Jurkat, Clone E6-1 (cell line): ENCODE data around the gene IGF1R.

Experiments used
- DNase-seq: peaks from one replicate; pipeline ENCODE4 v3.0.0-alpha.2; 2011; ENCODE audit warnings: low read depth, low spot score
- H3K4me3 ChIP-seq: 2 replicates; pipeline ENCODE4 v1.5.1; 2011; ENCODE audit warnings: mild to moderate bottlenecking, low read length, control low read depth, moderate library complexity

IGF1R gene

DNA sequence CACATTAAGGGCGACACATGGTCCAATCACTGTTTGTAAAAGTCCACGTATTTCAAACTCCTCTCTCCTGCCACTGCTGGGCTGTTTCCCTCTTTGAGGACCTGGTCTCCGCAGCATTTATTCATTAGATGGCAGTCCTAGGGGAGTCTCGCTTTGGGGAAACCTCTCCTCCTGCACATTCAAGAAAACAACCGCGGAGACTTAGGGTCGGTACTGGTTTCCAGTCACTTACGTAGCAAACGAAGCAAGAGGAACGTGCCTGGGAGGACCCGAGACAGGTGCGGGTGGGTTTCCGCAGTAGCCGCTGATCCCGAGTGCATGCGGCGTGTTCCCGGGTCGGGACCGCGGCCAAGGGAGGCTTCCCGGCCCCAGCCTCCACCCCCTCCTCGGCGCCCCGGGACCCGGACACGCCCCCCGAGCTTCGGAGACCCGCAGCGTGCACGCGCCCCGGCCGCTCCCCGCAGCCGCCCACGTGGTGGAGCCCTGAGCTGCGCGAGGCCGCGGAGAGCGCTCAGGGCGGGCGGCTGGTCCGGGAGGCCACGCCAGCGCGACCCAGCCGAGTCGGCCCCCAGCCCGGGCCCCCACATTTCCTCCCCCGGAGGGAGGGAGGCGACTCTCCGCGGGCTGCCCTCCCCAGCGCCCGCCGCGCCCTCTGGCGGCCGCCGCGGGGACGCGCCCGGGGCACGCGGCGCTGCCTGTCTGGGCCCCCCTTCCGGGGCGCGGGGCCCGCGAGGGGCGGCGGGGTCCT is 1.1 kb upstream of the IGF1R start:
- DNase-seq, result no peak
- peak overlapping the region; percentile 61 for H3K4me3 ChIP-seq

DNA sequence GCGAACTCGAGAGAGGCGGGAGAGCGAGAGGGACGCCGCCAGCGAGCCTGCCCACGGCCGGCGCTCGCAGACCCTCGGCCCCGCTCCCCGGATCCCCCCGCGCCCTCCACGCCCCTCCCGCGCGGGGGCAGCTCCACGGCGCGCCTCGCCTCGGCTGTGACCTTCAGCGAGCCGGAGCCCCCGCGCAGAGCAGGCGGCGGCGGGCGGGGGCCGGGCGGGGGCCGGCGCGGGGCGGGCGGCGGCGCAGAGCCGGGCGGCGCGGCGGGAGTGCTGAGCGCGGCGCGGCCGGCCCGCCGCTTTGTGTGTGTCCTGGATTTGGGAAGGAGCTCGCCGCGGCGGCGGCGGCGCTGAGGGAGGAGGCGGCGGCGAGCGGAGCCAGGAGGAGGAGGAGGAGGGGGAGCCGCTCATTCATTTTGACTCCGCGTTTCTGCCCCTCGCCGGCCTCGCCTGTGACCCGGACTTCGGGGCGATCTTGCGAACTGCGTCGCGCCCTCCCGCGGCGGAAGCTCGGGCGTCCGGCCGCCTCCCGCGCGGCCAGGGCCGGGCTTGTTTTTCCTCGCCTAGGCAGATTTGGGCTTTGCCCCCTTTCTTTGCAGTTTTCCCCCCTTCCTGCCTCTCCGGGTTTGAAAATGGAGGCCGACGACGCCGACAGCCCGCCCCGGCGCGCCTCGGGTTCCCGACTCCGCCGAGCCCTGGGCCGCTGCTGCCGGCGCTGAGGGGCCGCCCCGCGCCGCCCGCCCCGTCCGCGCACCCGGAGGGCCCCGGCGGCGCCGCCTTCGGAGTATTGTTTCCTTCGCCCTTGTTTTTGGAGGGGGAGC is 524 bp downstream of the IGF1R start:
- H3K4me3 ChIP-seq, result peak overlapping the region; percentile 57
- DNase-seq, result no peak

DNA sequence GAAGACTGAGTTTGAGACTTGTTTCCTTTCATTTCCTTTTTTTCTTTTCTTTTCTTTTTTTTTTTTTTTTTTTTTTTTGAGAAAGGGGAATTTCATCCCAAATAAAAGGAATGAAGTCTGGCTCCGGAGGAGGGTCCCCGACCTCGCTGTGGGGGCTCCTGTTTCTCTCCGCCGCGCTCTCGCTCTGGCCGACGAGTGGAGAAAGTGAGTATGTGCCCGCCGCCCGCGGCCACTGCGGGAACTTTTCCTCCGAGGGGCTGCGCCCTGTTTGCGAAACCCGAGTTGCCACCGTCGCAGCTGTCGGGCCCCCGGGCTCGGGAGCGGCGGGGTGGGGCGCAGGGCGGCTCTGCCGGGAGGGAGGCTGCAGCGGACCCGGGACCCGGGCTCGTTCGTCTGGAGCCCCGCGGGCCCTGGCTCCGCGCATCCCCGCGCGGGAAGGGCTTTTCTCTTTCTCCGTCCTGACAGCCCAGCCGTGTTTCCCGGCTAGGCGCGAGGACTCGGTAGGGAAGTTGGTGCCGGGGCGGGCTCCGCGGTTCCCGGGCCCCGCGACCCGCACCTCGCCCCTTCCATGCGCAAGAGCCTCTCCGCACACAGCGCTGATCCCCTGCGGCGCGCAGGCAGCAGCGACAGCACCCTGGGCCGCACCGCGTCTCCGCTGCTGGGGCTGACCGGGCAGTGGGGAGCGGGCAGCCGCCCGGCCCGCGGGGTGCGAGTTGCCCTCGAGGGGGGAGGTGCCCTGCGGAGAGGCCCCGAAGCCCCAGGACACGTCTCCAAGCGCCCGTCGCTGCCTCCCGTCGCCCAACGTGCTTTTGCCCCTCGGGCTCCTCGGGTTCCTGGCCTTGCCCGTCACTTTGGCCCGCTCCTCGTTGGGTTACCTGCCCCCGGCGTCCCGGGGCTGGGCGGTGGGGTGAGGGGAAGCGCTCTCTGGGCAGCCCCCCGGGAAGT is 1.4 kb downstream of the IGF1R start:
- H3K4me3 ChIP-seq, result peak overlapping the region; percentile 57
- DNase-seq, result no peak

DNA sequence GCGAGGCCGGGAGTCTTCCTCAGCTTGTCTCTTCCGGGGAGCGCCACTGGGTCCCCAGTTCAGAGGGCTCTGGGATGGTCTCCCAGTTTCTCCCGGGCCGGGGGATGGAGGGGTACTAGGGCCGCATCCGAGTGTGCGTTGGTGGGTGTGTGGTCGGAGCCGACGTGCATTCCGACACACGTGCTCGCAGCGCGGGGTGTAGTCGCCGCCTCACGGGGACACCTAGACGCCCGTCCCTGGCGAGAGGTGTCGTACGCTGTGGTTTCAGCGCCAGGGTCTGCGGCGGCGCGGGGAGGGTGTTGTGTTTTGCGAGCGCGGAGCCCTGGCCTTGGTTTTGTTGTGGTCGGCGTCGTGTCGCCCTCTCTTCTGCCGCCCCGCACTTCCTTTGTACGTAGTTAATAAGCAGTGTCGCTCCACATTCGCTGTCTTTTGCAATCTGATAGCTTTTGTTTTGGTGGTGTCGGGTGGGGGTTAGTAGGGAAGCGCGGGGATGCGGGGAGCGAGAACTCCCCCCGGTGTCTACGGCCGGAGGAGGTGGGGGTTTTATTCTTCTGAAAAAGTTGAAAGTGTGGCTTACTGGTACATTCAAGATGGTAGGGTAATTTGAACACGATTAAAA is 2.2 kb downstream of the IGF1R start:
- no peak for DNase-seq

DNA sequence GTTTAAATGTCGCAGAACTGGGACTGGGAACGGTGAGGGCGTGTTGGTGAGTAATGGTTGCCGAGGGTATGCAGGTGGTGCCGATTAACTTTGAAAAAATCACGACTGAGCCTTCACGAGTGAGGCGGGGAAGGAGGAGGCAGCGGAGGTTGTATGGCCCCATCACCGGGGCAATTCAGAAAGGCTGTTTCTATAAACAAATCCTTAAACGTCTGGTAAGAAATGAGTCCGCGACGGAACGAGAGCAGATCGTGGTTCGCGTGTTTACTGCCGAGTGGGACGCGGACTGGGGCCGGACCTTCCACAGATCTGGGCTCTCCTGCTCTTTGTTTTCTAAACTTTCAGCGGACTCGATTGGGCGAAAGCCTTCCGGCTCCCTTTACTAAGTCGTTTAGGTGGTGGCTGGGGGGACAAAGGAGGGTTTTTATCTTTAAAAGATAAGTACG is 2.7 kb downstream of the IGF1R start:
- no peak overlapping the region for H3K4me3 ChIP-seq
- DNase-seq, result no peak

More for the DNA sequence above, 2.2 kb downstream of the IGF1R start:
- H3K4me3 ChIP-seq, result peak overlapping the region; percentile 57

DNA sequence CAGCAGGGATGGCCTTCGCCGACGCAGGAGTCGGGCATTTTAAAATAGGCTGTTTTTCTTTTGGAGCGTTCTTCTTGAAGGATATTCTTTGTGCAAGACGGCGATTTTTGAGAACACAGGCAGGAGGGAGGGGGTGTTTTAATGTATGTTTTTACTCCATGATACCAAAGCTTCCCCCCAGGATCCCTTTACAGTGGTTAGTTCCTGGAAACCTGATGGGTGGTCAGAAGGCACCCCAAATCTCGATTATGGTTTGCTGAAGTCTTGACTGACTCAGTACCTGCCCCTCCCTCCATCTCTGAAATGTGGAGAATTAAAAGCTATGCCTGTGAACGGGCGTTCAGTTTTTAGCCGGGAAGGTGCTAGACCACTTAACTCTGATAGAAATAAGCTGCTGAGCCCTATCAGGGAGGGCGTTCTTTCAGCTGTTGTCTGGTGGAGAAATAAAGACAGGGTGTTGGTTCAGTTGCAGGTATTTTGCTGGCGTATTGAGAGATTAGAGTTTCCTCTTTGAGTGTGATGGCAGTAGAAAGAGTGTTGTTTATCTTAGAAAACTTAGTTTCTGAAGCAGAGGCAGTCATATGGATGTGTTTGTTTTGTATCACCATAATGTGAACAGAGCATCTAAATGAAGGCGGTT is 3.4 kb downstream of the IGF1R start:
- no peak overlapping the region for H3K4me3 ChIP-seq
- DNase-seq, result no peak

DNA sequence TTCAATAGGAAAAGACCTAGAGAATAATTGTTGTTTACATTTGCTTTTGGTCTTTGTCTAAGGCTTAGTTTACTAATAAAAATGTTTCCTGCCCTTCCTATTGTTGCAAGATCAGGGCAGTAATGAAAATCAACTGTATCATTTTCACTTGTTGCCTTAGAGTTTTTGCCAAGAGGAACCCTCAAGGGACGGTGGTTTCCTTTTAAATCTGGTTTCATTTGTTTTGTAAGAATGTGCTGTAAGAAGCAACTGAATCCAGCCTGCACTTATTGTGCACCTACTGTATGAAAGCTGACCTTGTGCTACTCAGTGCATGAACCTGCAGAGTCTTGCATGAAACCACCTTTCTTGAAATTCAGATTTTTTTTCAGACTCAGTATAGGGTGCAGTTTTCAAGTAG is 5.3 kb downstream of the IGF1R start:
- DNase-seq, result no peak
- no peak overlapping the region for H3K4me3 ChIP-seq

DNA sequence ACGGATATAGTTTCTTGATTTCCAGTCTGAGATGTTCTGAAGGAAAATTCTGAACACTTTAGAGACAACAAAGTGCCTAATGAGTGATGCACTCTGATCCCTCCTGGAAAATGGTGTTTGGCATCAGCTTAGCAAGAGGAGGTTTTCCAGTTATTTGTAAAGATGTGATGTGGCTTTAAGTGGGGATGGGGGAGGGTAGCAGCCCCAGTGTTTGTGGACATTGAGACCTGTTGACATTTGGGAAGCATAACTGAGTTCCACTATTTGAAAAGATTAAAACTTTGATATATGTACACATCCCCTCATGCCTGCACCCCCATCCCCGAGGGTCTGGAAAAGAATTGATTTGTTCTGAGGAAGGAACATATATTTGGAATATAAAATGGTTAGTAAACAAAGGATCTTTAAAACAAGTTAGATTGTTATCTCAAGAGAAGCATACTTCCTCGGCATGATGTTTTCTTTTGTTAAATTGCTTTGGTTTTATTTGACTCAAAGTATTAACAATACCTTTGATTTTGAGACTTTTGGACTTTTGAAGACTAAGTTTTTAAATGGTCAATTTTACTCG is 6.5 kb downstream of the IGF1R start:
- no peak for DNase-seq
- no peak overlapping the region for H3K4me3 ChIP-seq

DNA sequence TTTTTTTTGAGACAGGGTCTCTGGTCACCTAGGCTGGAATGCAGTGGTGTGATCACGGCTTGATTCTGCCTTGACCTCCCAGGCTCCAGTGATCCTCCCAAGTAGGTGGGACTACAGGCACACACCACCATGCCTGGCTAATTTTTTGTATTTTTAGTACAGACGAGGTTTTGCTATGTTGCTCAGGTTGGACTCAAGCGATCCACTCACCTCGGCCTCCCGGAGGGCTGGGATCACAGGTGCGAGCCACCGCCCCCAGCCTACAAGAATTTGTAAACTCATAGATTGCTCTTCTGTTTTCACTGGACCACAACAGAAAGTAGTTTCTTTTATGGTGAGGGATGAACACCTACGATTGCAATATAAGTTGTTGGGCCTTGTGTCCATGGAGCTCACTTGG is 7.4 kb downstream of the IGF1R start:
- DNase-seq, result no peak
- no peak overlapping the region for H3K4me3 ChIP-seq

DNA sequence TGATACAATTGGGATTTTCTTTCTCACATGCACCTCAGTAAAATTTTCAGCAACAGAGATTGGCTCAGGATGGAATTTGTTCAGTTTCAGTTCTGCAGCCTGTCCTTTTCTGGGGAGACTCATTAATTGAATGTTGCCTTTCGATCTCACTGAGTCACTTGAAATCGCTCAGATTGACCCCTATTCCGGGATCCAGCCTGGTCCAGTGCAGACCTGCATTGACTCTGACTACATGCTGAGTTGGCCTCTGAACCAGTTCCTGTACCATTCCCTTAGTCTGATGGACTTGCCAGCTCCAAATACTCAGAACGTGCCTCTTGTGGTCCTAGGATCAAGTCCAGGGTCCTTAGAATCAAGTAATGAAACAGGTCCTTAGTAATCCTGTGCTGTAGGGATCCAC is 9.4 kb downstream of the IGF1R start:
- DNase-seq, result no peak
- H3K4me3 ChIP-seq, result no peak overlapping the region

DNA sequence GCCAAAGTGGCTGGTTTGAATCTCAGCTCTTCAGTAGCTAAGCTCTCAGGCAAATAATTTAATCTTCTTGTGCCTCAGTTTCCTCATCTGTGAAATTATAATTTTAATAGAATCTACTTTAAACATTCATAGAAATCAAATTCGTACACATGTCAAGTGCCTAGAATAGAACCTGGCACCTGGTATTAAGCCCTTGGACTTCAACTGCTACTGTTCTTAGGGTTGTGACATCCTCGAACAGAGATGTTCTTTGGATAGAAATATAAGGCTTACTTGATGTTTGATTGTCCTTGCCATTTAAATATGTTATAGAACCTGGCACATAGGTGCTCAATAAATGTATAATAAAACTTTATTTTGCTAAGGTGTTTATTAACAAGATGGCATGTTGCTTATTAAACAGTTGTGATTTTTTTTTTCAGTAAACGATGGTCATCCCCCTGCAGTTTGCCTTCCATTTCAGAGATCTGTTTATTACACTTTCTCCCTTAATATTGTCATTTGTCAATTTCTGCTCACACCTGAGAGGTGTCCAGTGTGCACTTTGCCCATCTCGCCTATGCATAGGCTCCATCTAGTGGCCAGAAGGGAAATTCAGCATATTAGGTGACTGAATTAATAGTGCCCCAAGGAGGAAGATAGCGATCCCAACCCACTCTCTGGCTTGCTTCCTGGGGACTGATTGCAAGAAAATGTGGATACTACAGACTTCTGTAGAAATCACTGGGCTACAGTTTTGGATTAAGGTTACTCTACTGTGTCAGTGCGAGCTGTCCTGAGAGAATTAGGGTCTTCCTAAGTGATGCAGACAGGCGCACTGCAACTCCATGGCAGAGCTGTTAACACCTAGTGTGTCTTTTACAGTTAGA is 10.7 kb downstream of the IGF1R start:
- no peak overlapping the region for H3K4me3 ChIP-seq
- DNase-seq, result no peak

DNA sequence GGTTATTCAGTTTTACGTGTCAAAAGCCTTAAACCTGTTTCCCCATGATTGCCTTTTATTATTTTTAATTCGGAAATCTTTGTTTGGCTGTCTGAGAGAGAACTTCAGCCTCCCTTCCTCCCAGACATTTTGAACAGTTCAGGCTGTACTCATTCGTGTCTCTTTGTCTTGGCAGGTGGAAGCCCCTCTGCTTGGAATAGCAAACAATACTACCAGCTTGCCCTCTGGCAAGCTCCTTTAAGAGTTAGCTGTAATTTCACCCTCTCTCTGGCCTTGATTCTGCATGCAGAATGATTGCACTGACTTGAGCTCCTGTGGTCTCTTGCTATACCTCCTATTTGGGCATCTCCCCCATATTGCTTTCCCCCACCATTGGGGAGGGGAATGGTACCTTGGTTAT is 11.7 kb downstream of the IGF1R start:
- H3K4me3 ChIP-seq, result no peak overlapping the region
- DNase-seq, result no peak

DNA sequence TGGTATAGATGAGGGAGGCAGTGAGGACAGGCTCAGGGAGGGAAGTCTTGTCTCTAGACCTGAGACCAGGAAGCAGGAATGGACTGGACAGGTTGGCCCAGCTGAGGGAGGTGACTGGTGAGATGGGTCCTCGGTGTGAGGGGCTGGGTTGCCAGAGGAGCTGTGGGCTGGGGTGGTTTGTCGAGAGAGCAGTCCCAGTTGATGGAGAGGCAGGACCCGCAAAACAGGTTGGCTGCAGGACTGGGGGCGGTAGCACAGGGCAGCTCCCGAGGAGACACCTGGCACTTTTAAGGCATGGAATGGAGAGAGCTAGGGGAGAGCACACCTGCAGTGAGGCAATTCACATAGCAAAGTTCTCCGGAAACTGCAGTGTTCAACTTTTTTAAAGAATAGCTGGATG is 14.7 kb downstream of the IGF1R start:
- DNase-seq, result no peak
- no peak overlapping the region for H3K4me3 ChIP-seq

DNA sequence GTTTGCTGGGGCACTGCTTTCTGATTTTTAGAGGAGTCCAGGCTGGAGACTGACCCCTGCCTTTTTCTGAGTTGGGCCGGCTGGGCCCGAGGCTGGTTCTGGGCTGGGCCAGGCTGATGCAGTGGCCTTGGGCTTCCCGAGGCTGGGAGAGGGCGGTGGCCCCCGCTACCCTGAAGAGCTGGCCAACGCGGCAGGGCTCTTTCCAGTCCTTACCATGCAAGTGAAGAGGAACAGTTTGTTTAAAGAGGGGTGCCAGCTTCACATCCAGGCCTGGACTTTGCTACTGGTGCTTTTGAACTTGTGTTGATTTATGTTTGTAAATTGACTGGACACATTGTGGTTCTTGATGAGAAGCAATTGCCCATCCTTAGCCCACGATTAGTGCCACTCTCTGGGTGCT is 15.3 kb downstream of the IGF1R start:
- DNase-seq, result no peak
- no peak overlapping the region for H3K4me3 ChIP-seq

DNA sequence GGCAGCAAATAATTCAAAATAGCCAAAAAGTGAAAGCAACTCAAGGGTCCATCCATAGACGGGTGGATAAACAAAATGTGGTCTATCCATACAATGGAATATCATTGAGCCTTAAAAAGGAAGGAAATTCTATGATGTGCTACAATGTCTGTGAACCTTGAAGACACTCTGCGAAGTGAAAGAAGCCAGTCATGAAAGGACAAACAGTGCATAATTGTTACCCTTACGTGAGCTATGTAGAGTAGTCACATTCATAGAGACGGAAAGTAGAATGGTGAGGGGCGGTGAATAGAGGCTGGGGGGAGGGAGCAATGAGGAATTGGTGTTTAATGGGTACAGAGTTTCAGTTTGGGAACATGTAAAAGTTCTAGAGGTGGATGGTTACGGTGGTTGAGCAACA is 18.1 kb downstream of the IGF1R start:
- no peak for DNase-seq
- H3K4me3 ChIP-seq, result no peak overlapping the region

DNA sequence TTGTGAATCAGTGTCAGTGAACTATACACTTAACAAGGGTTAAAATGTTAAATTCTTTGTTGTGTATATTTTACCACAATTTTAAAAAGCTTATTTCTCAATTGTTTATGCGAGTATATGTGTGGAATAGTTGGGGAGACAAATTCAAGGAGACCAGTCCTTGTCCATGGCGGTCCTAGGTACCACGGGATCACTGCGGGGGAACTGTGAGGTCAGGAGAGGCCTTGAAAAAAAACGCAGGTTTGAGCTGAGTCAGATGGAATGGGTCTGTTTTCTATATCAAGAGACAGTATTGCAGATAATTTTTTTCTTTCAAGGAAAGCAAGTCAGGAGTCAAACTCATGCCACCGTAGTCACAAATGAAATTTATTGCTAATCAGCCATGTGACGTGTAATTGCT is 18.5 kb downstream of the IGF1R start:
- no peak for DNase-seq
- H3K4me3 ChIP-seq, result no peak overlapping the region

DNA sequence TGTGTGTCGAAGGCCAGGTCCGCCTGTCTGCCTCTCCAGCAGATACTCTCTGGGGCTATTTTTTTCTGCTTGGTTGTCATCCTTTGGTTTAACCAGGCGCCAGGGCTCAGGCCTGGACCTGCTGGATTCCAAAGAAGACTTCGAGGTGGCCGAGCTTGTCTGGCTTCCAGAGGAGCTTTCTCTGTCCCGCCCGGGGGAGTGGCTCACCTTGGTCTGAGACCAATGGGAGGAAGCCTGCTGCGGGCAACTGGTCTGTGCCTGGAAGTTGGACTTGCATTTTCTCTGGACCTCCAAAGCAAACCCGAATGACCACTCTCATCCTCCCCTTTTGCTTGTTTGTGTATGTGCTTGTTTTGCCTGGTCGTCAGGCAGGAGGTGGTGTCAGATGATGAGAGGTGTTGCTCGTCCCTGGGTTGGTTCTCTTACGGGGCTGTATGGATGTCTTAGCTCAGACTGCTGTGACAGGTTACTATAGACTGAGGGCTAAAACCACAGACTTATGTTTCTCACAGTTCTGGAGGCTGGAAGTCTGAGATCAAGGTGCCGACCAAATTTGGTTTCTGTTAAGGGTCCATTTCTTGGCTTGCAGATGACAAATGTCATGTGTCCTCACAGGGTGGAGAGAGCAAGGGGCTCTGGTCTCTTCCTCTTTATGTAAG is 19.3 kb downstream of the IGF1R start:
- DNase-seq, result no peak
- no peak overlapping the region for H3K4me3 ChIP-seq
